Measurements from ENCODE around the gene REXO4. TPM values are rescaled to one million over a fixed set of nuclear protein-coding genes. Genes with fewer than 3 reads are reported as not detected.

REXO4 gene
- total and polyA plus RNA-seq, 2 of the 13 experiments (the other 11 are each of a cell fraction or from before 2014, with no cell fraction given) = 18.5 to 30.4 TPM

GRCh38 chr9:133394687-133395271 lies 23.0 kb downstream of the REXO4 start (continued):
- TF ChIP-seq ZNF687 (CRISPR knock-in tag; IDR thresholded peaks at IDR 0.05) = peak; percentile 74
- no peak for TF ChIP-seq KAT2B (IDR thresholded peaks at IDR 0.05; ENCODE audit: borderline replicate concordance, low read depth, low read length)
- no peak for TF ChIP-seq ZFP1 (CRISPR knock-in tag; IDR thresholded peaks at IDR 0.05)
- TF ChIP-seq ZFAT (CRISPR knock-in tag; conservative IDR thresholded peaks at IDR 0.05) = no peak
- TF ChIP-seq ZNF337 (CRISPR knock-in tag; IDR thresholded peaks at IDR 0.05; ENCODE audit: borderline replicate concordance, low read depth) = no peak
- TF ChIP-seq ZNF207 (IDR thresholded peaks at IDR 0.05; ENCODE audit: borderline replicate concordance) = no peak
- peak; percentile 73; the same call in 1 of the 2 replicates for TF ChIP-seq ZFP91 (CRISPR knock-in tag; IDR thresholded peaks at IDR 0.05; ENCODE audit: borderline replicate concordance)
- TF ChIP-seq ZSCAN30 (CRISPR knock-in tag; IDR thresholded peaks at IDR 0.05) = no peak
- TF ChIP-seq POLR2G (IDR thresholded peaks at IDR 0.05; ENCODE audit: low read depth, low read length) = no peak
- TF ChIP-seq FOXP1 (IDR thresholded peaks at IDR 0.05) = no peak
- no peak for TF ChIP-seq FOXP1 (CRISPR knock-in tag; IDR thresholded peaks at IDR 0.05)
- TF ChIP-seq SP1 (IDR thresholded peaks at IDR 0.05) = no peak
- no peak for TF ChIP-seq SP1 (CRISPR knock-in tag; IDR thresholded peaks at IDR 0.05)
- TF ChIP-seq SMYD3 (CRISPR knock-in tag; IDR thresholded peaks at IDR 0.05) = no peak
- no peak for TF ChIP-seq HNF1A (IDR thresholded peaks at IDR 0.05; ENCODE audit: low read depth)
- no peak for TF ChIP-seq HNF1A (CRISPR knock-in tag; IDR thresholded peaks at IDR 0.05; ENCODE audit: borderline replicate concordance)
- no peak for TF ChIP-seq GABPA (IDR thresholded peaks at IDR 0.05; ENCODE audit: low read depth, low read length)
- TF ChIP-seq GABPA (CRISPR knock-in tag; IDR thresholded peaks at IDR 0.05; ENCODE audit: low read depth) = 0 out of 2 replicates have a peak, but pooled peaks have one; percentile 41
- 0 out of 2 replicates have a peak, but pooled peaks have one; percentile 21 for TF ChIP-seq HDAC2 (CRISPR knock-in tag; IDR thresholded peaks at IDR 0.05)
- TF ChIP-seq BHLHE40 (IDR thresholded peaks at IDR 0.05; ENCODE audit: low read length) = no peak
- TF ChIP-seq ATF7 (IDR thresholded peaks at IDR 0.05) = no peak
- TF ChIP-seq ATF7 (CRISPR knock-in tag; IDR thresholded peaks at IDR 0.05) = no peak
